NCI-H1105 treated with DMSO at 0.1 percent for 48 hours (cell line): ENCODE measurements around the gene AAK1.
"Not testable (repeated sequence)": the region's sequence is repeated elsewhere in the genome, so short reads cannot be mapped to it uniquely, and the experiment has no call there.

Experiments used
- DNase-seq: peaks from one replicate; lab custom pipeline; 2025; lab: John Stamatoyannopoulos, UW

Gene AAK1

GRCh38 chr2:69597843-69598610 lies 45.5 kb downstream of the AAK1 start:
- DNase-seq, result no peak

GRCh38 chr2:69597105-69597504 lies 46.4 kb downstream of the AAK1 start:
- DNase-seq, result no peak

- no peak for DNase-seq
Observed at GRCh38 chr2:69594341-69594740, 49.2 kb downstream of the AAK1 start.

GRCh38 chr2:69592511-69592910 lies 51.0 kb downstream of the AAK1 start:
- DNase-seq, result no peak

- DNase-seq, result no peak
Observed at GRCh38 chr2:69589973-69590652, 53.4 kb downstream of the AAK1 start.

- no peak for DNase-seq
Observed at GRCh38 chr2:69588945-69589344, 54.6 kb downstream of the AAK1 start.

GRCh38 chr2:69588403-69588802 lies 55.1 kb downstream of the AAK1 start:
- DNase-seq, result no peak

- DNase-seq, result no peak
Observed at GRCh38 chr2:69585855-69586555, 57.5 kb downstream of the AAK1 start.

- no peak for DNase-seq
Observed at GRCh38 chr2:69584127-69584889, 59.2 kb downstream of the AAK1 start.

GRCh38 chr2:69583321-69583833 lies 60.2 kb downstream of the AAK1 start:
- DNase-seq, result no peak

GRCh38 chr2:69582582-69583176 lies 60.9 kb downstream of the AAK1 start:
- no peak for DNase-seq

- no peak for DNase-seq
Observed at GRCh38 chr2:69581774-69582581, 61.6 kb downstream of the AAK1 start.

GRCh38 chr2:69580486-69580885 lies 63.1 kb downstream of the AAK1 start:
- DNase-seq, result no peak

GRCh38 chr2:69579536-69579935 lies 64.0 kb downstream of the AAK1 start:
- DNase-seq, result no peak

- no peak for DNase-seq
Observed at GRCh38 chr2:69578198-69578540, 65.4 kb downstream of the AAK1 start.

- DNase-seq, result no peak
Observed at GRCh38 chr2:69577467-69578197, 65.9 kb downstream of the AAK1 start.

- DNase-seq, result no peak
Observed at GRCh38 chr2:69576880-69577279, 66.7 kb downstream of the AAK1 start.

- DNase-seq, result no peak
Observed at GRCh38 chr2:69575926-69576325, 67.6 kb downstream of the AAK1 start.

GRCh38 chr2:69575371-69575770 lies 68.2 kb downstream of the AAK1 start:
- not testable (repeated sequence) for DNase-seq

- no peak for DNase-seq
Observed at GRCh38 chr2:69572641-69573040, 70.9 kb downstream of the AAK1 start.
